GM23338 (cell line): ENCODE results near the gene MANBA. TPM values are rescaled to one million over a fixed set of nuclear protein-coding genes. Genes with fewer than 3 reads are reported as not detected.
"Not testable (repeated sequence)": the region's sequence is repeated elsewhere in the genome, so short reads cannot be mapped to it uniquely, and the experiment has no call there.

Source experiments
- ATAC-seq: fragments of 200-7000 bp; cut with Tn5 transposase; 3 replicates; pipeline ENCODE4 v1.9.1; 2020
- DNase-seq: peaks from one replicate; pipeline ENCODE4 v3.0.0-alpha.2; 2015; ENCODE audit warnings: low spot score
- H2AFZ ChIP-seq: fragments of 200-600 bp; sonication (generic); 2 replicates; pipeline ENCODE4 v1.8.0; 2016; ENCODE audit warnings: antibody characterized with exemption, mild to moderate bottlenecking, moderate library complexity
- H3F3A ChIP-seq: fragments of 200-600 bp; sonication (generic); replicated peaks from 2 replicates; pipeline ENCODE4 v1.8.0; 2017; ENCODE audit warnings: antibody characterized with exemption, mixed run types, low read depth
- H3K27ac ChIP-seq: fragments of 200-600 bp; sonication (generic); 2 replicates; pipeline ENCODE4 v1.6.1; 2016; ENCODE audit warnings: low read depth
- H3K27me3 ChIP-seq: fragments of 200-600 bp; sonication (generic); 2 replicates; pipeline ENCODE4 v1.8.0; 2016; ENCODE audit warnings: mild to moderate bottlenecking, mixed run types, moderate library complexity; ENCODE audit not compliant: insufficient read depth
- H3K36me3 ChIP-seq: fragments of 200-600 bp; sonication (generic); 2 replicates; pipeline ENCODE4 v1.8.0; 2016; ENCODE audit warnings: mild to moderate bottlenecking; ENCODE audit not compliant: insufficient read depth
- H3K4me1 ChIP-seq: fragments of 200-600 bp; sonication (generic); 2 replicates; pipeline ENCODE4 v1.8.0; 2016; ENCODE audit warnings: mild to moderate bottlenecking, moderate library complexity; ENCODE audit not compliant: insufficient read depth
- H3K4me2 ChIP-seq: fragments of 200-600 bp; sonication (generic); 2 replicates; pipeline ENCODE4 v1.7.1; 2017; ENCODE audit warnings: mixed run types
- H3K4me3 ChIP-seq: fragments of 200-600 bp; sonication (generic); 2 replicates; pipeline ENCODE4 v1.6.1; 2016; ENCODE audit warnings: mixed run types
- H3K79me2 ChIP-seq: fragments of 200-600 bp; sonication (generic); replicated peaks from 2 replicates; pipeline ENCODE4 v1.8.0; 2017; ENCODE audit warnings: mild to moderate bottlenecking; ENCODE audit not compliant: insufficient read depth
- H3K9me2 ChIP-seq: fragments of 200-600 bp; sonication (generic); 2 replicates; pipeline ENCODE4 v1.8.0; 2017; ENCODE audit not compliant: insufficient read depth
- H4K20me1 ChIP-seq: fragments of 200-600 bp; sonication (generic); replicated peaks from 2 replicates; pipeline ENCODE4 v1.8.0; 2017; ENCODE audit warnings: mild to moderate bottlenecking; ENCODE audit not compliant: insufficient read depth
- H3K27ac Mint-ChIP-seq: 2 replicates; pipeline ENCODE4 v1.8.0; 2020; ENCODE audit warnings: inconsistent platforms, mild to moderate bottlenecking, moderate library complexity, mixed read lengths
- H3K27me3 Mint-ChIP-seq: 3 replicates; pipeline ENCODE4 v1.8.0; 2022; ENCODE audit warnings: low read depth, mild to moderate bottlenecking, moderate library complexity, mixed read lengths, inconsistent platforms; ENCODE audit not compliant: insufficient read depth, poor library complexity
- H3K36me3 Mint-ChIP-seq: 3 replicates; pipeline ENCODE4 v1.8.0; 2021; ENCODE audit warnings: low read depth, mild to moderate bottlenecking, inconsistent platforms, moderate library complexity, mixed read lengths
- H3K4me1 Mint-ChIP-seq: 3 replicates; pipeline ENCODE4 v1.8.0; 2020; ENCODE audit warnings: mild to moderate bottlenecking, inconsistent platforms, mixed read lengths
- H3K4me3 Mint-ChIP-seq: 3 replicates; pipeline ENCODE4 v1.8.0; 2021; ENCODE audit warnings: moderate library complexity, mild to moderate bottlenecking, inconsistent platforms, mixed read lengths
- H3K9me3 Mint-ChIP-seq: 3 replicates; pipeline ENCODE4 v1.8.0; 2020; ENCODE audit warnings: moderate library complexity, mild to moderate bottlenecking, inconsistent platforms, mixed read lengths
- ZNF114 ChIP-seq: fragments of 250-450 bp; sonication (Bioruptor Pico); IDR thresholded peaks from 2 replicates; pipeline ENCODE4 v1.5.0; 2020; ENCODE audit warnings: mild to moderate bottlenecking, moderate library complexity
- ZNF331 ChIP-seq: fragments of 250-450 bp; sonication (Bioruptor Pico); IDR thresholded peaks from 2 replicates; pipeline ENCODE4 v1.5.0; 2020; ENCODE audit warnings: low read depth, mild to moderate bottlenecking, moderate library complexity
- polyA plus RNA-seq: library from polyadenylated mRNA; unstranded; fragments of >200 nt; fragmentation: Nextera tagmentation; extraction: Ambion mirVana; gene quantifications from 2 replicates; pipeline ENCODE4 v1.2.1, GENCODE V29; 2016
- total RNA-seq: library from RNA; depleted of rRNA; stranded (reverse); fragments of >200 nt; shearing (Covaris generic); gene quantifications from 2 replicates; pipeline ENCODE4 v1.2.3, GENCODE V29; 2014
- TF ChIP-seq, protein P1 (sequence below): IDR thresholded peaks from one replicate; pipeline ENCODE4 v1.6.1; 2018; ENCODE audit warnings: antibody characterized with exemption; ENCODE audit not compliant: unreplicated experiment
- TF ChIP-seq, protein P2 (sequence below), 2 experiments: fragments of 200-600 bp in 1 of 2; sonication (generic) in 1 of 2; conservative IDR thresholded peaks; 2 replicates each; pipeline versions ENCODE4 v1.5.1 to v1.6.1; 2016 to 2017; ENCODE audit warnings: antibody characterized with exemption in 2 of 2, low read depth in 2 of 2, mild to moderate bottlenecking in 2 of 2, moderate library complexity in 1 of 2

The MANBA gene
- total and polyA plus RNA-seq, 2 experiments from 2014 or later = 13.2 to 54.3 TPM

DNA sequence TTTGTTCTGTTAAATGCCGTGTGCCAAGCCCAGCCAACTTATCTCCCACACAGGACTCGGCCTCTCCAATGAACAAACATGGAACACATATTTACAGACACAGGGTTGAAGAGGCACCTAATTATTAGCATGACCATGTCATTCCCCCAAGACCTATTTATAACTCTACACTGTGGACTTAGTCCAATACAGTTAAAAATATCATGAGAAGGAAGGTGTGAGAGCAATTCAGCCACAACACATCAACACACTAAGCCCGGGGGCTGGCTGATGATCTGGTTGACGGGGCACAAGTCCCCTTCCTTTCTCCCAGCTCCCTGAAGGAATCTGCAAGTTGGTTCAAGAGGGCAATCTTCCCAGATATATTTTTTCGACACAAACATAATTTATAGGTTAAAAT is 28.1 kb downstream of the MANBA start (continued):
- no peak for TF ChIP-seq ZNF331
- TF ChIP-seq, protein P1, sequence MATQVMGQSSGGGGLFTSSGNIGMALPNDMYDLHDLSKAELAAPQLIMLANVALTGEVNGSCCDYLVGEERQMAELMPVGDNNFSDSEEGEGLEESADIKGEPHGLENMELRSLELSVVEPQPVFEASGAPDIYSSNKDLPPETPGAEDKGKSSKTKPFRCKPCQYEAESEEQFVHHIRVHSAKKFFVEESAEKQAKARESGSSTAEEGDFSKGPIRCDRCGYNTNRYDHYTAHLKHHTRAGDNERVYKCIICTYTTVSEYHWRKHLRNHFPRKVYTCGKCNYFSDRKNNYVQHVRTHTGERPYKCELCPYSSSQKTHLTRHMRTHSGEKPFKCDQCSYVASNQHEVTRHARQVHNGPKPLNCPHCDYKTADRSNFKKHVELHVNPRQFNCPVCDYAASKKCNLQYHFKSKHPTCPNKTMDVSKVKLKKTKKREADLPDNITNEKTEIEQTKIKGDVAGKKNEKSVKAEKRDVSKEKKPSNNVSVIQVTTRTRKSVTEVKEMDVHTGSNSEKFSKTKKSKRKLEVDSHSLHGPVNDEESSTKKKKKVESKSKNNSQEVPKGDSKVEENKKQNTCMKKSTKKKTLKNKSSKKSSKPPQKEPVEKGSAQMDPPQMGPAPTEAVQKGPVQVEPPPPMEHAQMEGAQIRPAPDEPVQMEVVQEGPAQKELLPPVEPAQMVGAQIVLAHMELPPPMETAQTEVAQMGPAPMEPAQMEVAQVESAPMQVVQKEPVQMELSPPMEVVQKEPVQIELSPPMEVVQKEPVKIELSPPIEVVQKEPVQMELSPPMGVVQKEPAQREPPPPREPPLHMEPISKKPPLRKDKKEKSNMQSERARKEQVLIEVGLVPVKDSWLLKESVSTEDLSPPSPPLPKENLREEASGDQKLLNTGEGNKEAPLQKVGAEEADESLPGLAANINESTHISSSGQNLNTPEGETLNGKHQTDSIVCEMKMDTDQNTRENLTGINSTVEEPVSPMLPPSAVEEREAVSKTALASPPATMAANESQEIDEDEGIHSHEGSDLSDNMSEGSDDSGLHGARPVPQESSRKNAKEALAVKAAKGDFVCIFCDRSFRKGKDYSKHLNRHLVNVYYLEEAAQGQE = no peak

DNA sequence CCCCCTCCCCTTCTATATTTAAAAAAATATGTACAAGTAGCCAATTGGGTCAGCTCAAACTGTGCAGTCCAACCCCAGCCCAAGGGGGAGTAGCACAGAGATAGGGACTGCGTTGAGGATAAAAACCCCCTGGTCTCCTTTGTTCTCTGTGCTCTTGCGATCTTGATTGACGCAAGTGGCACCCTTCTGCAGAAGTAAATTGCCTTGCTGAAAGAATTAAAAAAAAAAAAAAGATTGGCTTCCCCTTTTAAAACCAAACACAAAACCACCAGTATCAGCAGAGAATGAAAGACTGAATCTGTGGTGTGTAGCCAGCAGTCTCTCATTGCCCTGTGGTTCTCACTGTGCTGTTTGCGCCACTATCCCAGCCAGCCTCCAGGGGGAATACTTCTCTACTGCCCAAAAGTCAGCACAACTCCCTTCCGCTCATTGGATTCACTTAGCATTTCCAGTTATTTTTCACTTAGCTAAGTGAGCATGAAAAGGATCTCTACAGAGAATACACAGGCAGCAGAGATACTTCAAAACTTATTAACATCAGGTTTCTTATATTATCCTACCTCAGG is 29.7 kb downstream of the MANBA start:
- Histone ChIP-seq H3K4me3 (no peak overlapping the region), H3K79me2 (peaks cover 22% of the 10 kb centered on the region), H3K27ac (no peak overlapping the region), H3F3A (no peaks in the 10 kb centered on the region), H3K9me2 (no peaks in the 10 kb centered on the region), H3K36me3 (no peaks in the 10 kb centered on the region), H2AFZ (no peak overlapping the region), H3K4me1 (no peaks in the 10 kb centered on the region), H3K4me2 (no peak overlapping the region), H3K27me3 (no peaks in the 10 kb centered on the region), H4K20me1 (no peaks in the 10 kb centered on the region)
- no peak overlapping the region for H3K27ac Mint-ChIP-seq
- TF ChIP-seq, protein P2, sequence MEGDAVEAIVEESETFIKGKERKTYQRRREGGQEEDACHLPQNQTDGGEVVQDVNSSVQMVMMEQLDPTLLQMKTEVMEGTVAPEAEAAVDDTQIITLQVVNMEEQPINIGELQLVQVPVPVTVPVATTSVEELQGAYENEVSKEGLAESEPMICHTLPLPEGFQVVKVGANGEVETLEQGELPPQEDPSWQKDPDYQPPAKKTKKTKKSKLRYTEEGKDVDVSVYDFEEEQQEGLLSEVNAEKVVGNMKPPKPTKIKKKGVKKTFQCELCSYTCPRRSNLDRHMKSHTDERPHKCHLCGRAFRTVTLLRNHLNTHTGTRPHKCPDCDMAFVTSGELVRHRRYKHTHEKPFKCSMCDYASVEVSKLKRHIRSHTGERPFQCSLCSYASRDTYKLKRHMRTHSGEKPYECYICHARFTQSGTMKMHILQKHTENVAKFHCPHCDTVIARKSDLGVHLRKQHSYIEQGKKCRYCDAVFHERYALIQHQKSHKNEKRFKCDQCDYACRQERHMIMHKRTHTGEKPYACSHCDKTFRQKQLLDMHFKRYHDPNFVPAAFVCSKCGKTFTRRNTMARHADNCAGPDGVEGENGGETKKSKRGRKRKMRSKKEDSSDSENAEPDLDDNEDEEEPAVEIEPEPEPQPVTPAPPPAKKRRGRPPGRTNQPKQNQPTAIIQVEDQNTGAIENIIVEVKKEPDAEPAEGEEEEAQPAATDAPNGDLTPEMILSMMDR (conservative IDR thresholded peaks at IDR 0.05; ENCODE audit: low read depth in 2 of 2) = peak; percentile 67 to 69
- no peak for TF ChIP-seq ZNF114
- peaks cover 5% of the 10 kb centered on the region for H3K27me3 Mint-ChIP-seq
- no peaks in the 10 kb centered on the region for H3K4me1 Mint-ChIP-seq
- H3K36me3 Mint-ChIP-seq = peaks cover 22% of the 10 kb centered on the region
- DNase-seq (peak; percentile 70), ATAC-seq (peak; percentile 98)
- H3K4me3 Mint-ChIP-seq = no peak overlapping the region
- peaks cover 7% of the 10 kb centered on the region; the same call in 2 of the 3 replicates for H3K9me3 Mint-ChIP-seq

DNA sequence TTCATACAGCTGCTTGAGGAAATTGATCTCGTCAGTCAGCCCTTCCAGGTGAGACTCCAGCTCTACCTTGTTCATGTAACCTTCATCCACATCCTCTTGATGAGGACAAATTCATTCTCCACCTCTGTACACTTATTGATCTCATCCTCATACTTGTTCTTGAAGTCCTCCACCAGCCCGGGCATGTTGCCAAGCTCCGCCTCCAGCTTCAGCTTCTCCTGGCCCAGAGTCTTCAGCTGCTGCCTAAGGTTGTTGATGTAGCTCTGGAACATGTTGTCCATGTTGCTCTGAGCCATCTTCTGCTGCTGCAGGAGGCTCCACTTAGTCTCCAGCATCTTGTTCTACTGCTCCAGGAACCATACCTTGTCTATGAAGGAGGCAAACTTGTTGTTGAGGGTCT is 31.3 kb downstream of the MANBA start:
- not testable (repeated sequence) for H3K4me1 Mint-ChIP-seq, H3K36me3 ChIP-seq, H3K27ac ChIP-seq, H3K4me3 ChIP-seq, DNase-seq, H3K4me1 ChIP-seq, H3K9me2 ChIP-seq, H3K4me2 ChIP-seq, H3K4me3 Mint-ChIP-seq, H3F3A ChIP-seq, H3K27ac Mint-ChIP-seq, H3K27me3 ChIP-seq, H3K27me3 Mint-ChIP-seq, H3K9me3 Mint-ChIP-seq, H4K20me1 ChIP-seq, H2AFZ ChIP-seq, ATAC-seq
- peaks cover 13% of the 10 kb centered on the region; the same call in 1 of the 2 replicates for H3K79me2 ChIP-seq
- peaks cover 22% of the 10 kb centered on the region for H3K36me3 Mint-ChIP-seq

DNA sequence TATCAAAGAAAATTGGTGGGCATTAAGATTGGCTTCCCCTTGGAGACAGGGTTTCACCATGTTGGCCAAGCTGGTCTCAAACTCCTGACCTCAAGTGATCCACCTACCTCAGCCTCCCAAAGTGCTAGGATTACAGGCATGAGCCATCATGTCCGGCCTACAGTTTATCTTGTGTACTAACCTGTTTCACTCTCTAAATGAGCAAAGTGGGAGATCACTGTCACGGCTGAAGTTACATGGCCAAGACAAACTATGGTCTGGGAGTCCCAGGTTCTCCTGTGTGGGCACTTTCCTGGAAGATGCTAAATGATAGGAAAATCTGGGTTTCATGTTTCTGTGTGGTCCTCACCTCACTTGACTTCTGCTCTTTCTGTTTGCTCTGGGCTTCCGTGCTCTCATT is 33.8 kb downstream of the MANBA start:
- not testable (repeated sequence) for H3K36me3 ChIP-seq, H3K4me1 Mint-ChIP-seq, H3K9me3 Mint-ChIP-seq, H2AFZ ChIP-seq, H3K4me2 ChIP-seq, H3K27me3 Mint-ChIP-seq, H3K4me1 ChIP-seq, H4K20me1 ChIP-seq, H3K27ac ChIP-seq, H3K9me2 ChIP-seq, ATAC-seq, H3K79me2 ChIP-seq, H3K4me3 ChIP-seq, H3K27me3 ChIP-seq, H3K4me3 Mint-ChIP-seq, DNase-seq, H3F3A ChIP-seq, H3K27ac Mint-ChIP-seq
- H3K36me3 Mint-ChIP-seq = peaks cover 26% of the 10 kb centered on the region
